Right cardiac atrium (tissue), 5 donors: ENCODE data around the gene LCA5L. TPM values are rescaled to one million over a fixed set of nuclear protein-coding genes. Genes with fewer than 3 reads are reported as not detected.
A peak's percentile ranks its signal among the peaks of the same experiment; 100 is the strongest.

Experiments
- ATAC-seq, 2 donors: fragments of 200-7000 bp; cut with Tn5 transposase; one replicate each; pipeline versions ENCODE4 v1.8.0 to v1.9.1; 2020; ENCODE audit warnings: moderate library complexity in 2 of 2, mild to moderate bottlenecking in 1 of 2
- DNase-seq, 3 donors: peaks; one replicate each; pipeline ENCODE4 v3.0.0-alpha.2; 2020
- H3K27ac ChIP-seq: one replicate; pipeline ENCODE4 v1.5.1; 2013; ENCODE audit warnings: mild to moderate bottlenecking, low read length, control low read depth, moderate library complexity
- H3K27me3 ChIP-seq: one replicate; pipeline ENCODE4 v1.6.1; 2013; ENCODE audit not compliant: control insufficient read depth, insufficient read depth
- H3K4me1 ChIP-seq: one replicate; pipeline ENCODE4 v1.6.1; 2013; ENCODE audit warnings: low read length; ENCODE audit not compliant: control insufficient read depth, insufficient read depth
- H3K4me3 ChIP-seq: one replicate; pipeline ENCODE4 v1.5.1; 2013; ENCODE audit warnings: low read length, control low read depth
- H3K9me3 ChIP-seq: one replicate; pipeline ENCODE4 v1.6.1; 2013; ENCODE audit warnings: low read length; ENCODE audit not compliant: control insufficient read depth
- WGBS: extraction: QIAGEN DNeasy Blood & Tissue Kit; methylation state at CpG from one replicate; pipeline ENCODE4 v1.1.7; 2013; 5-methylcytosine and 5-hydroxymethylcytosine counted together
- intact Hi-C, 4 donors: fragments of 100-400 bp; cut with DNase I; formaldehyde crosslinking; loops; one replicate each; pipeline versions ENCODE4 v1.11.0 to v1.14.0; 2022 to 2023
- long read RNA-seq, 4 donors: library from polyadenylated mRNA; unstranded; transcript quantifications; one replicate each; pipeline ENCODE4 v2.0.0, GENCODE V29; 2020 to 2021
- polyA plus RNA-seq: library from polyadenylated mRNA; stranded (reverse); fragments of 200-250 nt; gene quantifications from one replicate; pipeline ENCODE4 v1.2.3, GENCODE V29; 2013
- total RNA-seq, 4 donors: library from RNA; stranded (reverse); fragmentation: NEBNext Ultra II Directional; extraction: Animal tissue kit (Norgen Biotek cat#: 25700); gene quantifications; one replicate each; pipeline ENCODE4 v1.2.1, GENCODE V29; 2021
- donor health status: healthy with polysubstance abuse.
- donor health status: DM: no; HTN: yes; CAD: no.
- donor health status: DM: no; HTN: no; CAD: no.
- donor health status: DM: no; HTN: yes; CAD: no; lungs with severe emphysema.
- donor health status: DM: yes; HTN: yes; CAD: no.

The LCA5L gene
- total RNA-seq (1 to 10 TPM in 3 of 4 donors, under 1 TPM in 1; 0.59 to 1.3 (median 1.2) TPM), polyA plus RNA-seq (0.50 TPM)
- long read RNA-seq, donor 1, partial matches to known transcripts = 0 of 2 reads
- long read RNA-seq, donor 1, other reads (novel, unspliced or antisense) = 2 of 2 reads
- long read RNA-seq, donor 2, partial matches to known transcripts = 0 of 1 reads
- long read RNA-seq, donor 2, other reads (novel, unspliced or antisense) = 1 of 1 reads
- long read RNA-seq, donor 3, partial matches to known transcripts = 1 of 2 reads
- long read RNA-seq, donor 3, other reads (novel, unspliced or antisense) = 1 of 2 reads
- long read RNA-seq, donor 4, partial matches to known transcripts = 0 of 2 reads
- long read RNA-seq, donor 4, other reads (novel, unspliced or antisense) = 2 of 2 reads

DNA sequence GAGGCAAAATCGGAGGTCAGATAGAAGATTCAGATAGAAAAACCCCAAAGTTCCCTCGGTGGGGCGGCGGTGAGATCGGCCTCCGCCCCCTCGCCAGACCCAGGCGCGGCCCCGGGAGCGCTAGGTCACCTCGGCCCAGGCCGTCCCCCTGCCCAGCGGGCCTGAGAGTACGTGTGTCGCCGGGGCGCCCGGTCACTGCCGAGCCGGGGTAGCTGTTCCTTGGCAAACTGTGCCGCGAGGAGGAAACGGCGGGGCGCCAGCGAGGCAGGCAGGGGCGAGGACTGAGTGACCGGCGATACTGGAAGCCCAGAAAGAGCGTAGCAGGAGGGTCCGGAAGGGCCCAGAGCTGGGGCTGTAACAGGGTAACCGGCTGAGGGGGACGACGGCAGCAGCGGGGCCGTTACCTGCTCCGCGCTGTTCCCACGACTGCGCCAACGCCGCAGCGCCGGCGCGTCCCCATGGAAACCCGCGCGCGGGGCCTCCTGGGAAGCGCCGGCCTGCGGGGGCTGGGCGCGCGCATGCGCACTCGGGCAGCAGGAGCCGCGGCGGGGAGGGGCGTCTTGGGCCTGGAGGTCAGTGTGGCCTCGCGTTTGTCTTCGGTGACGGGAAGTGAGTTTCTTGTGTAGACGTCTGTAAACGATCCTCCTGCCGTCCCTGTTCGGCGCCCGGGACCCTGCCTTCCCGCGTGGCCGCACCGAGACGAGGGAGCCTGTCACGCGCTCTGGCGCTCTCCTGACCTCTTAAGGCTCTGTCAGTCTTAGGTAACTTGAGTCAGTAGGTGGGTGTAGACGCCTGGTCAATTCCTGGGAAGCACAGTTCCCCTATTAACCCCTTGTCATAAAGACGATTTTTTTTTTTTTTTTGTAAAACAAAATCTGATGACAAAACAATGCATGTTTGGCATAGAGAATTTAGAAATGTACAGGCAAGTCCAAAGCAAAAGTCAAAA lies at the start of gene LCA5L:
TSS of gene LCA5L (minus strand) at position 458 of the 949 bp plus-strand sequence. CDS start 17,285 bp downstream, outside the sequence.
- H3K27me3 ChIP-seq = no peaks in the 10 kb centered on the region
- ATAC-seq (peak; percentile 95), DNase-seq (peak; percentile 93 to 98 (median 97))
- H3K27ac ChIP-seq = peak within 1 kb of the TSS; percentile 88
- WGBS = under 1% methylated on average over 83 of the region's 83 CpGs
- no peaks in the 10 kb centered on the region for H3K9me3 ChIP-seq
- intact Hi-C loops = loop anchor here in 1 of 4 donors (10.0 kb wide), 1 partner anchor 161 kb away; no protein-coding TSS in a partner anchor
- H3K4me3 ChIP-seq = peak within 1 kb of the TSS; percentile 55
- H3K4me1 ChIP-seq = peaks cover 3% of the 10 kb centered on the region

DNA sequence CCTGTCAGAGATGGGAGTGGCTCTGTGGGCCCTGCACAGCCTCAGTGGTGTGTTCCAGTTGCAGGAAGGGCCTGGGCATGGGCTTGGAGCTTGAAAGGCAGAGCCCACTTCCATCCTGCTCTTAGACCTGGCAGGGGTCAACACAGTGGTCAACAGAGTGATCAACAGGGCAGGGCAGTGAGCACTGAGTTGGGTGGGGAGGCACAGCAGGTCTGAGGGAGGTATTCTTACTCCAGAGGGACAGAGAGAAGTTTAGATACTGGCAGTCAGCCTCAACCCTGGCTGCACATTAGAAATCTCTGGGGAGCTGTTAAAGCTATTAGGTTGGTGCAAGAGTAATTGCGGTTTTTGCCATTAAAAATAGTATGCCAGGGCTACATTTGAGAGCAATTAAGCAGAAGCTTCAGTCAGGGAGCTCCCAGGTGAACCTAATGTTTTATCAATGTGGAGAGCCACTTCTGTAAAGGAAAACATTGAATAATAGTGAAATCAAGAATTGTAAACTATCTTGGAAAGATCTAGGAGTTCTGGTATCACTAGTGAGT lies 43.9 kb upstream of the LCA5L start:
- H3K27ac ChIP-seq = no peak overlapping the region
- no peaks in the 10 kb centered on the region for H3K9me3 ChIP-seq
- no peak overlapping the region for H3K4me3 ChIP-seq
- ATAC-seq = no peak
- WGBS = 80% methylated on average over 1 of the region's 1 CpG
- H3K4me1 ChIP-seq = no peaks in the 10 kb centered on the region
- no peaks in the 10 kb centered on the region for H3K27me3 ChIP-seq
- DNase-seq = no peak
- intact Hi-C loops = no loop called here

DNA sequence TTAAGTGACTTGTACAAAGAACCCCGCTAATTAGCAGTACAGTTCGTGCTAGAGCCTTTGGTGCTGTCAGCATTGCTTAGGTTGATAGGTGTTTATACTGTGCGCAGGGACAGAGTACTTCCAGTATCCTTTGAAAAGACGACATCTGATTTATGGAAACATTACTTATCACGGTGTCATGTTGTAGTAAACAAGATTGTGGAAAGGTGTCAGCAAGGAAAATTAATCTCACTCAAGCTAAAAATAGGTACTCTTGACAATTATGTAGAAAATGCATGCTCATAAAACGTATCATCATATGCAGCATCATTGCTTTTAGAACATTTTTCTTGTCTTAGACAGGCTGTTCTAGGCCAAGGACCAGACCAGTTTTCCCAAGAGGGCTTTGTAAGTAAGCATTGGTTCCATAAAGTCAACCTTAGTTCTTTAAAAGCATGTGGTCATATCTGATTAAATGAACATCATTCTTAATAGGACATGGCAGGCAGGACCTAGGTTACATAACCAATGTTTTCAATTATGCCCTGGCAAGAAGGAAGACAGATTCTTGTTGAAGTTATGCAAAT lies 39.2 kb upstream of the LCA5L start:
- intact Hi-C loops = no loop called here
- no peak overlapping the region for H3K27ac ChIP-seq
- H3K27me3 ChIP-seq = no peaks in the 10 kb centered on the region
- no peaks in the 10 kb centered on the region for H3K4me1 ChIP-seq
- 69% methylated on average over 6 of the region's 6 CpGs for WGBS
- no peak overlapping the region for H3K4me3 ChIP-seq
- DNase-seq (no peak), ATAC-seq (no peak)
- H3K9me3 ChIP-seq = no peaks in the 10 kb centered on the region

DNA sequence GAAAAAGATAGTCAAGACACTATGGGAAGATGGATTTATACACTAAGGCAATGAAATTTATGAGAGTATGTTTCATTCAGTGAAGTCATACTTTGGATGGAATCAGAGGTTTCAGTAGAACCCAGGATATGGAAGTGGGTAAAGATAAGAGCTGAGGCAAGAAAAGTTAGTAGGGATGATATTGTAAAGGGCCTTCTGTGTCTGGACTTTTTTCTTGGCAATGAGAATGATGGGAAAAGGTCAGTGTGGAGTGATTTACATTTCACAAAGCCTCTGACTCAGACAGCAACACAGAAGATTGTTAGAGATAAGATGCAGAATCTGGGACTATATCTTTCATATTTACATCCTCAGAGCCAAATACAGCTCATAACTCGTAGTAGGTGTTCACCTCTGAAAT lies 38.3 kb upstream of the LCA5L start:
- H3K27ac ChIP-seq = no peak overlapping the region
- DNase-seq (no peak), ATAC-seq (no peak)
- no peaks in the 10 kb centered on the region for H3K4me1 ChIP-seq
- no peak overlapping the region for H3K4me3 ChIP-seq
- 69% methylated on average over 1 of the region's 1 CpG for WGBS
- no peaks in the 10 kb centered on the region for H3K9me3 ChIP-seq
- intact Hi-C loops = no loop called here
- no peaks in the 10 kb centered on the region for H3K27me3 ChIP-seq

DNA sequence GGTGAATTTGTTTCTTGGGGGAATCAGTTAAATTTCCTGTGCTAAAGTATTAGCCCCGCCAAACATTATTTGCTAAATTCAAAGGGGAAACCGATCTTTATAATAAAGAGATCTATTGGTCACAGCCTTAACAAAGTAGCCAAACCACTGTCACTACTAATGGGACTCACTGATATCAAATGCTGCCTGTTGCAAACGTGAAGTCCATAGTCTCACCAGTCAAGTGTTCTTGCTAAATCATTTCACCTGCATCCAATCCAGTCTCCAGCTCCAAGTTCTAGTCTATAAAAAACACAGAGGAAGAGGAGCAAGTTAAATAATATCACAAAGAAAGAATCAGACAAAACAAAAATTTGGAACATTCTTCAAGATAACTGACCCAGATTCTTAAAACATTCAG lies 36.3 kb upstream of the LCA5L start:
- WGBS = 78% methylated on average over 3 of the region's 3 CpGs
- H3K27ac ChIP-seq = no peak overlapping the region
- H3K27me3 ChIP-seq = no peaks in the 10 kb centered on the region
- ATAC-seq = no peak
- H3K4me3 ChIP-seq = no peak overlapping the region
- intact Hi-C loops = no loop called here
- no peaks in the 10 kb centered on the region for H3K9me3 ChIP-seq
- DNase-seq = no peak
- H3K4me1 ChIP-seq = no peaks in the 10 kb centered on the region

DNA sequence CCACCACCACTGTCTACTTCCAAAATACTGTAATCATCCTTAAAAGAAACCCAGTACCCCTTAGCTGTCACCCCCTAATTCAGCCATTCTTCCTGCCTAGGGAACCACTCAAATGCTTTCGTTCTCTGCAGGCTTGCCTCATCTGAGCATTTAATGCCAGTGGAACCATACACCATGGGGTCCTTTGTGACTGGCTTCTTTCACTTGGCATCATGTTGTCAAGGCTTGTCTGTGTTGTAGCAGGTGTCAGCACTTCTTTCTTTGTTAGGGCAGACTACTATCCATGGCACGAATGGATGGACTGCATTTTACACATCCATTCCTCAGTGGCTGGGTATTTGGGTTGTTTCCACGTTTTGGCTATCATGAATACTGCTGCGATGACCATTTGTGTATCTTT lies 34.7 kb upstream of the LCA5L start:
- WGBS = 85% methylated on average over 4 of the region's 4 CpGs
- no peak for DNase-seq
- ATAC-seq = no peak
- H3K27me3 ChIP-seq = no peaks in the 10 kb centered on the region
- no peak overlapping the region for H3K4me3 ChIP-seq
- H3K27ac ChIP-seq = no peak overlapping the region
- H3K9me3 ChIP-seq = no peaks in the 10 kb centered on the region
- intact Hi-C loops = no loop called here
- H3K4me1 ChIP-seq = no peaks in the 10 kb centered on the region

DNA sequence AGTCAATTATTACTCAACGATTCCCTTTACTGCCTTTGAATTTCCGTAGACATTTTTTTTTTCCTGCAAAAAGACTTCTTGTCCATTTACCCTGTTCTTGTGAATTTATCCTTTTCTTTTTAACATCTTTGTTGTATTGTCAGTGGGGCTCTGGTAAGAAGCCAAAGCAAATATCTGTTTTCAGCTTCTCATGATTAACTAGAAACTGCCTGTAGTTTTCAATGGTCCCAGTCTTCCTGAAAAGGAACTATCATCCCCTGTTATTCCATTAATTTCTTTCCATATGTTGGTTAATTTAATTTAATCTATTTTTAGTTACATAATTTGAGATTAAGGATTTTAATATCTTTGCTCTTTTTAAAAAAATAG lies 34.2 kb upstream of the LCA5L start:
- WGBS = 33% methylated on average over 2 of the region's 2 CpGs
- ATAC-seq = no peak
- H3K27ac ChIP-seq = no peak overlapping the region

DNA sequence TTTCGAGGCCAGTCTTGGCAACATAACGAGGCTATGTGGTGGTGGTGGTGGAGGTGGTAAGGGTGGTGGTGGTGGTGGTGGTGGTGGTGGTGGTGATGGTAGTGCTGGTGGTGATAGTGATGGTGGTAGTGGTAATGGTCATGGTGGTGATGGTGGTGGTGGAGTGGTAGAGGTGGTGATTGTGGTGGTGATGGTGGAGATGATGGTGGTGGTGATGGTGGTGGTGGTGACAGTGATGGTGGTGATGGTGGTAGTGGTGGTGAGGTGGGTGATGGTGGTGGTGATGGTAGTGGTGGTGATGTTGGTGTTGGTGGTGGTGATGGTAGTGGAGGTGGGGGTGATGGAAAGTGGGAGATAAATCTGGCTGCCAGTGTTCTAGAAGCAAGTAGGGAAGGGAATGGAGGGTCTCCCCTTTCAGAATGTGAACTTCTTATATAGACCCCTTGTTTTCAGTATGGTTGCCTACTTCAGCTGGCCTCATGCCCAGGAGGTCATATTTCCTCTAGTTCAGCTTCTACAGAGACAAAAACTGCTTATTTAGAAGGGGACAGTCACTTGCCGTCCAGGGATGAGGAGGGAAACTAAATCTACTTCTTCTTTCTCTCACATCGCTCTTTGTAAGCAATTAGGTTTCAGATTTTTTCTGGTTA lies 33.7 kb upstream of the LCA5L start:
- Histone ChIP-seq H3K4me1 (no peaks in the 10 kb centered on the region), H3K9me3 (no peaks in the 10 kb centered on the region), H3K27me3 (no peaks in the 10 kb centered on the region), H3K27ac (no peak overlapping the region), H3K4me3 (no peak overlapping the region)
- intact Hi-C loops = no loop called here
- DNase-seq (no peak), ATAC-seq (no peak)
- 81% methylated on average over 4 of the region's 4 CpGs for WGBS

More for the DNA sequence above, 34.2 kb upstream of the LCA5L start:
- no peak overlapping the region for H3K4me3 ChIP-seq
- no peaks in the 10 kb centered on the region for H3K9me3 ChIP-seq
- no peaks in the 10 kb centered on the region for H3K4me1 ChIP-seq
- H3K27me3 ChIP-seq = no peaks in the 10 kb centered on the region
- no peak for DNase-seq
- intact Hi-C loops = no loop called here

DNA sequence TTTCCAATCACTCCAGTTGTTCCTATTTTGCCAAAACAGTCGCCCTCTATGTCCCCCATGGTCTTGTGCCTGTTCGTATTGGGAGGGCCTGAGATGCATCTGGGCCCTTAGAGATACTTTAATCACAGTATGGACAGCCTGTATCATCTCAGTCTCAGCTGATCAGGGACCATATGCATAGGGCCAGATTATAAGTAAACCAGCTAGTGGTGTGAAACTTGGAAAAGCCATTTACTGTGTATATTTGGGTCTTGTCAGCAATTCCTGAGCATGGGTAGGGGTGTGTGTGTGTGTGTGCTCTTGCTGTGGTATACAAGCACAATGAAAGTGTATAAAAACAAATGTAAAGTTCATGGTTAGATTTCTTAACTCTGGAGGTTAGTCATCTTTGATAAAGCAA lies 29.0 kb upstream of the LCA5L start:
- WGBS = 85% methylated on average over 2 of the region's 2 CpGs
- no peaks in the 10 kb centered on the region for H3K9me3 ChIP-seq
- H3K27me3 ChIP-seq = no peaks in the 10 kb centered on the region
- ATAC-seq (no peak), DNase-seq (no peak)
- H3K27ac ChIP-seq = no peak overlapping the region
- H3K4me3 ChIP-seq = no peak overlapping the region
- H3K4me1 ChIP-seq = no peaks in the 10 kb centered on the region
- intact Hi-C loops = no loop called here

DNA sequence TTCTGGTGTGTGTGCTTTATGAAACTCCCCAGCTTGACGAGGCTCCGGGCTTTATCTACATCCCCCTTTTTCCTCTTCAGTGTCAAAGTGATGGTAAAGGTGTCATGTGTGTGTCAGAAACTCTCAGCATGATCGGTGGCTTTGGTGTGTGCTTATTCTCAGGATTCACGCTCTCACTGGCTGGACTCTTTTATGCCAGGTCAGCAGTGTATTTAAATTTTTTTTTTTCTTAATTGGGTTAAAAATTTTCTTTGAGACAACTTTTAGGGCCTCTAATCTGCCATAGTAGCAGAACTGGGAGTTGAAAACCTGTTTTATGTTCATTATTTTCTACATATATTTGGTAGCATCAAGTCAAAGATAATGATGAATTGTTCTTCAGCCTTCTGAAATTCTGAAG lies 27.2 kb upstream of the LCA5L start:
- Histone ChIP-seq H3K27me3 (no peaks in the 10 kb centered on the region), H3K4me3 (no peak overlapping the region), H3K27ac (no peak overlapping the region), H3K4me1 (no peaks in the 10 kb centered on the region), H3K9me3 (no peaks in the 10 kb centered on the region)
- ATAC-seq (no peak), DNase-seq (no peak)
- 59% methylated on average over 4 of the region's 4 CpGs for WGBS
- intact Hi-C loops = no loop called here
